OCI-LY7 (cell line): ENCODE results near the gene DNAH6. TPM values are rescaled to one million over a fixed set of nuclear protein-coding genes. Genes with fewer than 3 reads are reported as not detected.

Source experiments
- BruUV-seq: library from RNA; stranded (reverse); fragments of 400-500 nt; replicated peaks from 2 replicates; lab custom pipeline; 2021; lab: Mats Ljungman, UMichigan
- CTCF ChIA-PET: fragments of 300-600 bp; sonication (Branson Sonifier 250); formaldehyde crosslinking; loops from one replicate; lab custom pipeline; 2022; ENCODE audit warnings: antibody characterized with exemption; ENCODE audit not compliant: unreplicated experiment; lab: Charles Lee
- POLR2A ChIA-PET: fragments of 300-600 bp; sonication (Branson Sonifier 250); formaldehyde crosslinking; loops from one replicate; lab custom pipeline; 2022; ENCODE audit warnings: antibody characterized with exemption; lab: Charles Lee
- DNase-seq: peaks from one replicate; pipeline ENCODE4 v3.0.0-alpha.2; 2015; ENCODE audit warnings: low spot score
- H2AFZ ChIP-seq: fragments of 200-600 bp; sonication (generic), shearing (Covaris generic); 2 replicates; pipeline ENCODE4 v1.6.1; 2014; ENCODE audit warnings: mild to moderate bottlenecking, antibody characterized with exemption, low read length, moderate library complexity
- H3K27ac ChIP-seq: fragments of 200-600 bp; sonication (generic); 2 replicates; pipeline ENCODE4 v1.5.1; 2014; ENCODE audit warnings: mixed run types, low read depth, mild to moderate bottlenecking, moderate library complexity, low read length, inconsistent platforms; ENCODE audit not compliant: poor library complexity, severe bottlenecking
- H3K36me3 ChIP-seq: fragments of 200-600 bp; sonication (generic); 2 replicates; pipeline ENCODE4 v1.6.1; 2014; ENCODE audit warnings: mild to moderate bottlenecking, antibody characterized with exemption, low read length, moderate library complexity, mixed read lengths; ENCODE audit not compliant: insufficient read depth
- H3K4me1 ChIP-seq: fragments of 200-600 bp; sonication (generic); 2 replicates; pipeline ENCODE4 v1.5.1; 2014; ENCODE audit warnings: mild to moderate bottlenecking, low read length; ENCODE audit not compliant: insufficient read depth, poor library complexity, severe bottlenecking
- H3K4me2 ChIP-seq: fragments of 200-600 bp; sonication (generic); 2 replicates; pipeline ENCODE4 v1.6.1; 2014; ENCODE audit warnings: mild to moderate bottlenecking, low read length
- H3K4me3 ChIP-seq: fragments of 200-600 bp; sonication (generic); 2 replicates; pipeline ENCODE4 v1.5.1; 2014; ENCODE audit warnings: mild to moderate bottlenecking, low read depth, low read length; ENCODE audit not compliant: poor library complexity, severe bottlenecking
- H3K79me2 ChIP-seq: fragments of 200-600 bp; sonication (generic); 2 replicates; pipeline ENCODE4 v1.6.1; 2016; ENCODE audit warnings: low read depth, mild to moderate bottlenecking, low read length, moderate library complexity, mixed read lengths; ENCODE audit not compliant: insufficient read depth
- H3K9me2 ChIP-seq: fragments of 200-600 bp; sonication (generic); 2 replicates; pipeline ENCODE4 v1.6.1; 2016; ENCODE audit warnings: mild to moderate bottlenecking, low read length, mixed read lengths; ENCODE audit not compliant: insufficient read depth
- H3K9me3 ChIP-seq: fragments of 200-600 bp; sonication (generic); 2 replicates; pipeline ENCODE4 v1.6.1; 2014; ENCODE audit warnings: mild to moderate bottlenecking, mixed run types, low read length, mixed read lengths
- H4K20me1 ChIP-seq: fragments of 200-600 bp; sonication (generic); 2 replicates; pipeline ENCODE4 v1.6.1; 2014; ENCODE audit warnings: mild to moderate bottlenecking, antibody characterized with exemption, low read length, moderate library complexity, mixed read lengths; ENCODE audit not compliant: insufficient read depth
- CTCF ChIP-seq: fragments of 200-600 bp; sonication (generic); conservative IDR thresholded peaks from 2 replicates; pipeline ENCODE4 v1.5.1; 2014; ENCODE audit warnings: mild to moderate bottlenecking, antibody characterized with exemption, low read length, moderate library complexity, mixed read lengths
- EZH2phosphoT487 ChIP-seq: fragments of 200-600 bp; sonication (generic); IDR thresholded peaks from 2 replicates; pipeline ENCODE4 v1.6.1; 2018; ENCODE audit warnings: low read depth, borderline replicate concordance, mild to moderate bottlenecking, mixed run types, antibody characterized with exemption, low read length, moderate library complexity, mixed read lengths
- intact Hi-C: fragments of 100-400 bp; cut with micrococcal nuclease; formaldehyde crosslinking; loops from one replicate; pipeline ENCODE4 v1.10.0; 2022; ENCODE audit not compliant: unreplicated experiment
- total RNA-seq, 2 experiments: library from RNA; depleted of rRNA in 1 of 2; stranded (reverse); fragments of >200 nt in 1 of 2; shearing (Covaris generic) in 1 of 2; gene quantifications; 2 replicates each; pipeline ENCODE4 v1.2.3, GENCODE V29; 2014 to 2022

Gene DNAH6
- total RNA-seq, 2 experiments from 2014 or later: 0.63 to 1.6 TPM

- no peaks in the 10 kb centered on the region for H3K4me1 ChIP-seq
- H2AFZ ChIP-seq: no peak overlapping the region
- no TSS peak for BruUV-seq
- no peak for DNase-seq
- POLR2A ChIA-PET: no interaction called here
- H3K79me2 ChIP-seq: no peaks in the 10 kb centered on the region
- no peaks in the 10 kb centered on the region for H3K9me3 ChIP-seq
- H3K4me3 ChIP-seq: no peak overlapping the region
- no peaks in the 10 kb centered on the region for H3K36me3 ChIP-seq
- CTCF ChIA-PET: no interaction called here
- H3K4me2 ChIP-seq: no peak overlapping the region
- H3K9me2 ChIP-seq: no peaks in the 10 kb centered on the region
- H3K27ac ChIP-seq: no peak overlapping the region
- TF ChIP-seq CTCF (no peak), EZH2phosphoT487 (no peak)
- H4K20me1 ChIP-seq: no peaks in the 10 kb centered on the region
- intact Hi-C loops: no loop called here
Observed at GRCh38 chr2:84478867-84479266, 37.4 kb upstream of the DNAH6 start.

GRCh38 chr2:84481702-84482101 lies 34.6 kb upstream of the DNAH6 start:
- Histone ChIP-seq H4K20me1 (no peaks in the 10 kb centered on the region), H3K79me2 (no peaks in the 10 kb centered on the region), H3K4me1 (no peaks in the 10 kb centered on the region), H3K36me3 (no peaks in the 10 kb centered on the region), H2AFZ (no peak overlapping the region), H3K4me2 (no peak overlapping the region), H3K9me3 (no peaks in the 10 kb centered on the region), H3K4me3 (no peak overlapping the region), H3K27ac (no peak overlapping the region), H3K9me2 (no peaks in the 10 kb centered on the region)
- BruUV-seq: no TSS peak
- TF ChIP-seq EZH2phosphoT487 (no peak), CTCF (no peak)
- POLR2A ChIA-PET: no interaction called here
- intact Hi-C loops: no loop called here
- no peak for DNase-seq
- CTCF ChIA-PET: no interaction called here

GRCh38 chr2:84482603-84483002 lies 33.7 kb upstream of the DNAH6 start:
- TF ChIP-seq CTCF (no peak), EZH2phosphoT487 (no peak)
- Histone ChIP-seq H3K27ac (no peak overlapping the region), H3K79me2 (no peaks in the 10 kb centered on the region), H3K4me1 (no peaks in the 10 kb centered on the region), H3K4me2 (no peak overlapping the region), H3K9me3 (no peaks in the 10 kb centered on the region), H4K20me1 (no peaks in the 10 kb centered on the region), H3K4me3 (no peak overlapping the region), H3K9me2 (no peaks in the 10 kb centered on the region), H2AFZ (no peak overlapping the region), H3K36me3 (no peaks in the 10 kb centered on the region)
- POLR2A ChIA-PET: interaction anchor here (0.6 to 0.9 kb wide), 2 partner anchors 437 to 439 kb away, joined by 5 to 10 read pairs; no protein-coding TSS in a partner anchor
- CTCF ChIA-PET: no interaction called here
- no TSS peak for BruUV-seq
- DNase-seq: no peak
- intact Hi-C loops: no loop called here
